Kidney (tissue), 14 donors: Measurements from ENCODE around the gene SAMD10. TPM values are rescaled to one million over a fixed set of nuclear protein-coding genes. Genes with fewer than 3 reads are reported as not detected.

ENCODE experiments used
- DNase-seq, 5 donors: peaks; one replicate each; pipeline ENCODE4 v3.0.0-alpha.2; 2013 to 2020
- FAIRE-seq: peaks from 2 replicates; lab custom pipeline; 2012; peaks lifted over from hg19 to GRCh38; lab: Jason Lieb, UNC
- H3K27ac ChIP-seq, 2 donors: one replicate each; pipeline ENCODE4 v1.7.0; 2013; ENCODE audit warnings: low read depth in 2 of 2, low read length in 2 of 2, inconsistent platforms in 1 of 2
- H3K27me3 ChIP-seq: one replicate; pipeline ENCODE4 v1.7.1; 2013; ENCODE audit warnings: low read length, inconsistent platforms; ENCODE audit not compliant: control insufficient read depth, insufficient read depth
- H3K36me3 ChIP-seq, 3 donors: one replicate each; pipeline versions ENCODE4 v1.7.0 to v1.7.1; 2013; ENCODE audit warnings: low read length in 3 of 3, control low read depth in 1 of 3, inconsistent platforms in 1 of 3; ENCODE audit not compliant: insufficient read depth in 3 of 3, control insufficient read depth in 2 of 3
- H3K4me1 ChIP-seq, 3 donors: one replicate each; pipeline versions ENCODE4 v1.7.0 to v1.7.1; 2013; ENCODE audit warnings: low read length in 3 of 3, inconsistent platforms in 1 of 3, low read depth in 1 of 3; ENCODE audit not compliant: control insufficient read depth in 2 of 3, insufficient read depth in 2 of 3
- H3K4me3 ChIP-seq, 3 donors: one replicate each; pipeline versions ENCODE4 v1.7.0 to v1.8.1; 2013; ENCODE audit warnings: low read length in 3 of 3, control low read depth in 1 of 3, inconsistent platforms in 1 of 3
- H3K9ac ChIP-seq, 3 donors: one replicate each; pipeline versions ENCODE4 v1.7.0 to v1.7.1; 2013; ENCODE audit warnings: low read length in 3 of 3, control low read depth in 1 of 3, inconsistent platforms in 1 of 3
- H3K9me3 ChIP-seq, 3 donors: one replicate each; pipeline versions ENCODE4 v1.7.0 to v1.7.1; 2013; ENCODE audit warnings: low read length in 3 of 3, control low read depth in 1 of 3, inconsistent platforms in 1 of 3; ENCODE audit not compliant: control insufficient read depth in 2 of 3, insufficient read depth in 1 of 3
- intact Hi-C: fragments of 100-400 bp; cut with DNase I; formaldehyde crosslinking; loops from one replicate; pipeline ENCODE4 v1.11.1; 2022
- polyA plus RNA-seq: library from polyadenylated mRNA; stranded (reverse); fragments of 350-450 nt; fragmentation: Illumina TruSeq; extraction: RNeasy Lipid Tissue Mini Kit (QIAGEN cat#74804); gene quantifications from one replicate; pipeline ENCODE4 v1.2.3, GENCODE V29; 2014; ENCODE audit warnings: low read depth, low replicate concordance; ENCODE audit not compliant: insufficient read depth
- total RNA-seq: library from RNA; stranded (reverse); fragmentation: NEBNext Ultra II Directional; extraction: Animal tissue kit (Norgen Biotek cat#: 25700); gene quantifications from one replicate; pipeline ENCODE4 v1.2.1, GENCODE V29; 2021
- TF ChIP-seq, protein P1 (sequence below): IDR thresholded peaks from 3 replicates; pipeline ENCODE4 v1.5.1; 2012; ENCODE audit warnings: mild to moderate bottlenecking, moderate library complexity, borderline replicate concordance; ENCODE audit not compliant: insufficient read depth; ENCODE audit errors: extremely low read depth
- donor health status: control.
- donor health status: control.
- donor health status: control.
- donor health status: control.
- donor health status: control.
- donor health status: DM: yes; HTN: yes; CAD: no.
- donor health status: Normal renal cell carcinoma (clear cell type).

SAMD10 gene
- total and polyA plus RNA-seq, 2 donors from 2014 or later = 7.9 to 8.5 TPM

DNA sequence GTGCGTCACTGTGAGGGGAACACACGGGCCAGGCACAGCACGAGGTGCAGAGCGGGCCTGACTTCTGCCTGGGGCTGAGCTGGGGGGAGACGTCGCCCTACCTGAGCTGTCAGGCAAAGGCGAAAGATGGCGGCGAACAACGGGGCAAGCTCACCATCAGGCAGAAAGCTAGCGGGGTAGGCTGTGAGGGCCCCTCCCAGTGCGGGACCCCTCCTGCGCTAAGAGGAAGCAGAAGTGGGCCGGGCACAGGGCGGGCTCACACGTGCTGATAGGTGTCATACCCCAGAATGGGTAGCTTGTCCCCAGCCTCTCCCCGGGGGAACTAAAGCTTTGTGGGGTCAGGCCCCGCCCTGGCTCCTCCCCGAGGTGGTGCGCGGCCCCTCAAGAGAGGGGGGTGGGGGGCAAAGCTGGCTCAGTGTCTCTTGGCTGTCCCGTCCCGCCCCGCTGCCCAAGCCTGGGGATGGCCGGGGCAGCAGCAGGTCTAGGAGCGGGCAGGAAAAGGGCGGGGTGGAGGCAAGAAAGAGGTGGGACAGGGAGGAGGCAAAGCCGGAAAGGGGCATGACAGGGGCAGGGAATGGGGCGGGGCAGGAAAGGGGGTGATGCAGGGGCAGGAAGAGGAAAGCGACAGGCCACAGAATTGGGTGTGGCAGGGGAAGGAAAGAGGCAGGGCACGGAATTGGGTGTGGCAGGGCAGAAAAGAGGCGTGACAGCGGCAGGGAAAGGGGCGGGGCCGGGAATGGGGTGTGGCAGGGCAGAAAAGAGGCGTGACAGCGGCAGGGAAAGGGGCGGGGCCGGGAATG, 38.0 kb downstream of the SAMD10 start:
- Histone ChIP-seq H3K27ac (peak overlapping the region in 1 of 2 donors; percentile 9), H3K36me3 (peaks cover 0 to 28% (median 7%) of the 10 kb centered on the region in 3 donors), H3K27me3 (no peaks in the 10 kb centered on the region), H3K9me3 (no peaks in the 10 kb centered on the region), H3K9ac (no peak overlapping the region), H3K4me1 (no peaks in the 10 kb centered on the region), H3K4me3 (no peak overlapping the region)
- DNase-seq = peak in 2 of 5 donors; percentile 64 to 92
- TF ChIP-seq, protein P1, sequence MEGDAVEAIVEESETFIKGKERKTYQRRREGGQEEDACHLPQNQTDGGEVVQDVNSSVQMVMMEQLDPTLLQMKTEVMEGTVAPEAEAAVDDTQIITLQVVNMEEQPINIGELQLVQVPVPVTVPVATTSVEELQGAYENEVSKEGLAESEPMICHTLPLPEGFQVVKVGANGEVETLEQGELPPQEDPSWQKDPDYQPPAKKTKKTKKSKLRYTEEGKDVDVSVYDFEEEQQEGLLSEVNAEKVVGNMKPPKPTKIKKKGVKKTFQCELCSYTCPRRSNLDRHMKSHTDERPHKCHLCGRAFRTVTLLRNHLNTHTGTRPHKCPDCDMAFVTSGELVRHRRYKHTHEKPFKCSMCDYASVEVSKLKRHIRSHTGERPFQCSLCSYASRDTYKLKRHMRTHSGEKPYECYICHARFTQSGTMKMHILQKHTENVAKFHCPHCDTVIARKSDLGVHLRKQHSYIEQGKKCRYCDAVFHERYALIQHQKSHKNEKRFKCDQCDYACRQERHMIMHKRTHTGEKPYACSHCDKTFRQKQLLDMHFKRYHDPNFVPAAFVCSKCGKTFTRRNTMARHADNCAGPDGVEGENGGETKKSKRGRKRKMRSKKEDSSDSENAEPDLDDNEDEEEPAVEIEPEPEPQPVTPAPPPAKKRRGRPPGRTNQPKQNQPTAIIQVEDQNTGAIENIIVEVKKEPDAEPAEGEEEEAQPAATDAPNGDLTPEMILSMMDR = no peak
- intact Hi-C loops = no loop called here
- no peak for FAIRE-seq

- Histone ChIP-seq H3K4me3 (no peak overlapping the region), H3K27me3 (no peaks in the 10 kb centered on the region), H3K4me1 (no peaks in the 10 kb centered on the region), H3K27ac (no peak overlapping the region), H3K9me3 (no peaks in the 10 kb centered on the region), H3K9ac (no peak overlapping the region), H3K36me3 (peaks cover 0 to 31% (median 7%) of the 10 kb centered on the region in 3 donors)
- no peak for FAIRE-seq
- TF ChIP-seq, protein P1 = no peak
- DNase-seq = peak in 2 of 5 donors; percentile 42 to 73
- intact Hi-C loops = no loop called here
Measured at GRCh38 chr20:63940472-63941266, 38.8 kb downstream of the SAMD10 start.

DNA sequence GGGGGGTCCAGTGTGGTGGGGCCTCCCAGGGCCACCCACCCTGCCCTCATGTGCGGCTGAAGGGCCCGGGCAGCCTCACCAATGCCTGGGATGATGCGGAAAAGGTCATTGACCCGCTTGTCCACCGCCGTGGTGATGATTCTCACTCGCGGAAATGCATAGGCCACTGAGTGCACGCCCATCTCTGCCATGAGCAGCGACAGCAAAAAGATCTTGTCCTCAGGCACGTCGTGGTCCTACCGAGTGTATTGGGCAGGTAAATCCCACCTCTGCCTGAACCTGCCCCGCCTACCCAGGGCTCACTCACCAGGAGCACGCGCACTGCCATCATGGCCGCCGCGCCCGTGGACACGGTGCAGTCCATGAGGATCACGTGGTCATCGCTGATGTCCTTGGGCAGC, 39.4 kb downstream of the SAMD10 start:
- Histone ChIP-seq H3K4me1 (no peaks in the 10 kb centered on the region), H3K27ac (no peak overlapping the region), H3K9me3 (no peaks in the 10 kb centered on the region), H3K36me3 (peaks cover 0 to 32% (median 6%) of the 10 kb centered on the region in 3 donors), H3K27me3 (no peaks in the 10 kb centered on the region), H3K4me3 (no peak overlapping the region), H3K9ac (no peak overlapping the region)
- DNase-seq = peak in 2 of 5 donors; percentile 51 to 72
- FAIRE-seq = no peak
- intact Hi-C loops = no loop called here
- TF ChIP-seq, protein P1 = no peak
